ENCODE data around the gene DPYD. TPM values are rescaled to one million over a fixed set of nuclear protein-coding genes. Genes with fewer than 3 reads are reported as not detected.

Gene DPYD
- total RNA-seq, 1 donor from 2014 or later = 8.5 TPM

- no peak for DNase-seq (ENCODE audit: extremely low spot score, unreplicated experiment)
- Mint-ChIP-seq H3K4me3 (no peak overlapping the region), H3K27ac (no peak overlapping the region), H3K9me3 (no peaks in the 10 kb centered on the region), H3K36me3 (no peaks in the 10 kb centered on the region), H3K4me1 (ENCODE audit: unreplicated experiment) (peaks cover 13% of the 10 kb centered on the region), H3K27me3 (peaks cover 7% of the 10 kb centered on the region)
- no peak for TF ChIP-seq CTCF (conservative IDR thresholded peaks at IDR 0.05)
Observed at GRCh38 chr1:97925151-97925550, 4.3 kb upstream of the DPYD start.

GRCh38 chr1:97923811-97924210 is 3.0 kb upstream of the DPYD start:
- no peak for TF ChIP-seq CTCF (conservative IDR thresholded peaks at IDR 0.05)
- Mint-ChIP-seq H3K4me1 (ENCODE audit: unreplicated experiment) (peaks cover 13% of the 10 kb centered on the region), H3K36me3 (no peaks in the 10 kb centered on the region), H3K27ac (no peak overlapping the region), H3K9me3 (no peaks in the 10 kb centered on the region), H3K27me3 (peaks cover 20% of the 10 kb centered on the region), H3K4me3 (no peak overlapping the region)
- no peak for DNase-seq (ENCODE audit: extremely low spot score, unreplicated experiment)

GRCh38 chr1:97920276-97920831 is 480 bp downstream of the DPYD start:
- no peak for TF ChIP-seq CTCF (conservative IDR thresholded peaks at IDR 0.05)
- peaks cover 31% of the 10 kb centered on the region for H3K27me3 Mint-ChIP-seq
- no peaks in the 10 kb centered on the region for H3K36me3 Mint-ChIP-seq
- H3K27ac Mint-ChIP-seq = peak overlapping the region; percentile 87
- no peak for DNase-seq (ENCODE audit: extremely low spot score, unreplicated experiment)
- H3K9me3 Mint-ChIP-seq = no peaks in the 10 kb centered on the region
- peaks cover 7% of the 10 kb centered on the region for H3K4me1 Mint-ChIP-seq (ENCODE audit: unreplicated experiment)
- H3K4me3 Mint-ChIP-seq = peak overlapping the region; percentile 90

GRCh38 chr1:97919585-97920261 is 1.1 kb downstream of the DPYD start:
- no peak for DNase-seq (ENCODE audit: extremely low spot score, unreplicated experiment)

GRCh38 chr1:97918961-97919360 is 1.9 kb downstream of the DPYD start:
- Mint-ChIP-seq H3K27ac (no peak overlapping the region), H3K9me3 (no peaks in the 10 kb centered on the region), H3K36me3 (no peaks in the 10 kb centered on the region), H3K27me3 (peaks cover 31% of the 10 kb centered on the region), H3K4me3 (peak overlapping the region; percentile 90), H3K4me1 (ENCODE audit: unreplicated experiment) (peaks cover 7% of the 10 kb centered on the region)
- no peak for TF ChIP-seq CTCF (conservative IDR thresholded peaks at IDR 0.05)
- DNase-seq (ENCODE audit: extremely low spot score, unreplicated experiment) = no peak

More at GRCh38 chr1:97919585-97920261, 1.1 kb downstream of the DPYD start:
- TF ChIP-seq CTCF (conservative IDR thresholded peaks at IDR 0.05) = no peak
- peak overlapping the region; percentile 90 for H3K4me3 Mint-ChIP-seq
- H3K27ac Mint-ChIP-seq = peak overlapping the region; percentile 87
- H3K27me3 Mint-ChIP-seq = peaks cover 31% of the 10 kb centered on the region
- H3K4me1 Mint-ChIP-seq (ENCODE audit: unreplicated experiment) = peaks cover 7% of the 10 kb centered on the region
- H3K9me3 Mint-ChIP-seq = no peaks in the 10 kb centered on the region
- H3K36me3 Mint-ChIP-seq = no peaks in the 10 kb centered on the region
